WTC11 (cell line): ENCODE results near the gene PLCB2. TPM values are rescaled to one million over a fixed set of nuclear protein-coding genes. Genes with fewer than 3 reads are reported as not detected.

ENCODE experiments used
- ATAC-seq: fragments of 200-7000 bp; cut with Tn5 transposase; 2 replicates; pipeline ENCODE4 v1.10.0; 2021; ENCODE audit warnings: mild to moderate bottlenecking, moderate library complexity
- CTCF ChIA-PET: fragments of 300-600 bp; sonication (Branson Sonifier 250); formaldehyde crosslinking; loops from one replicate; lab custom pipeline; 2021; ENCODE audit warnings: antibody characterized with exemption; lab: Charles Lee
- POLR2A ChIA-PET: fragments of 350-600 bp; sonication (Branson Sonifier 250); formaldehyde crosslinking; loops from one replicate; lab custom pipeline; 2021; ENCODE audit warnings: antibody characterized with exemption; lab: Charles Lee
- DNase-seq: peaks from one replicate; pipeline ENCODE4 v3.0.0; 2021; ENCODE audit warnings: low spot score
- H3K27ac Mint-ChIP-seq: 2 replicates; pipeline ENCODE4 v1.8.0; 2021; ENCODE audit warnings: mixed read lengths
- H3K27me3 Mint-ChIP-seq: 2 replicates; pipeline ENCODE4 v1.8.0; 2021; ENCODE audit warnings: low read depth, mild to moderate bottlenecking, moderate library complexity, mixed read lengths
- H3K36me3 Mint-ChIP-seq: 2 replicates; pipeline ENCODE4 v1.8.0; 2021; ENCODE audit warnings: mixed read lengths
- H3K4me1 Mint-ChIP-seq: 2 replicates; pipeline ENCODE4 v1.8.0; 2022; ENCODE audit warnings: mixed read lengths
- H3K4me3 Mint-ChIP-seq: 2 replicates; pipeline ENCODE4 v1.8.0; 2021; ENCODE audit warnings: mild to moderate bottlenecking, moderate library complexity, mixed read lengths
- H3K9me3 Mint-ChIP-seq: 2 replicates; pipeline ENCODE4 v1.8.0; 2021; ENCODE audit warnings: mixed read lengths
- AR ChIP-seq: fragments of 250-450 bp; sonication (Bioruptor Pico); IDR thresholded peaks from 2 replicates; pipeline ENCODE4 v1.9.0; 2021; ENCODE audit warnings: mild to moderate bottlenecking
- CTCF ChIP-seq: fragments of 200-600 bp; IDR thresholded peaks from 2 replicates; pipeline ENCODE4 v1.8.0; 2022; ENCODE audit warnings: antibody characterized with exemption
- ETV6 ChIP-seq: sonication (generic); formaldehyde crosslinking; IDR thresholded peaks from 2 replicates; pipeline ENCODE4 v1.8.1; 2022; ENCODE audit warnings: mild to moderate bottlenecking, missing genetic modification reagents
- FOXJ3 ChIP-seq: sonication (generic); formaldehyde crosslinking; IDR thresholded peaks from 2 replicates; pipeline ENCODE4 v1.9.0; 2021; ENCODE audit warnings: missing genetic modification reagents, mild to moderate bottlenecking, borderline replicate concordance
- FOXK1 ChIP-seq: sonication (generic); formaldehyde crosslinking; IDR thresholded peaks from 2 replicates; pipeline ENCODE4 v1.8.0; 2022; ENCODE audit warnings: mild to moderate bottlenecking, moderate library complexity, missing genetic modification reagents
- GRHL2 ChIP-seq: fragments of 250-450 bp; sonication (Bioruptor Pico); IDR thresholded peaks from 2 replicates; pipeline ENCODE4 v1.8.0; 2022; ENCODE audit warnings: mild to moderate bottlenecking, moderate library complexity; ENCODE audit not compliant: insufficient replicate concordance, severe bottlenecking
- HMGA2 ChIP-seq: fragments of 250-450 bp; sonication (Bioruptor Pico); IDR thresholded peaks from 2 replicates; pipeline ENCODE4 v1.4.0; 2021; ENCODE audit warnings: mild to moderate bottlenecking, moderate library complexity
- JAZF1 ChIP-seq: fragments of 250-450 bp; sonication (Bioruptor Pico); IDR thresholded peaks from 2 replicates; pipeline ENCODE4 v1.9.0; 2021; ENCODE audit warnings: moderate library complexity, mild to moderate bottlenecking, inconsistent platforms
- KAT7 ChIP-seq: sonication (generic); formaldehyde crosslinking; IDR thresholded peaks from 2 replicates; pipeline ENCODE4 v1.8.1; 2023; ENCODE audit warnings: missing genetic modification reagents, mild to moderate bottlenecking, borderline replicate concordance
- MLX ChIP-seq: sonication (generic); formaldehyde crosslinking; IDR thresholded peaks from 2 replicates; pipeline ENCODE4 v1.8.1; 2023; ENCODE audit warnings: mild to moderate bottlenecking, missing genetic modification reagents, moderate library complexity
- MYBL2 ChIP-seq: sonication (generic); formaldehyde crosslinking; IDR thresholded peaks from 2 replicates; pipeline ENCODE4 v1.8.1; 2023; ENCODE audit warnings: mild to moderate bottlenecking, moderate library complexity, missing genetic modification reagents
- NR2C2 ChIP-seq: sonication (generic); formaldehyde crosslinking; IDR thresholded peaks from 2 replicates; pipeline ENCODE4 v1.8.0; 2022; ENCODE audit warnings: mild to moderate bottlenecking, missing genetic modification reagents
- PRDM15 ChIP-seq: sonication (generic); formaldehyde crosslinking; IDR thresholded peaks from 2 replicates; pipeline ENCODE4 v1.8.0; 2022; ENCODE audit warnings: missing genetic modification reagents
- PREB ChIP-seq: sonication (generic); formaldehyde crosslinking; IDR thresholded peaks from 2 replicates; pipeline ENCODE4 v1.8.1; 2022; ENCODE audit warnings: mild to moderate bottlenecking, missing genetic modification reagents, moderate library complexity, borderline replicate concordance
- RORB ChIP-seq: fragments of 250-450 bp; sonication (Bioruptor Pico); IDR thresholded peaks from 2 replicates; pipeline ENCODE4 v1.9.0; 2021; ENCODE audit warnings: mild to moderate bottlenecking
- SMAD4 ChIP-seq: sonication (generic); formaldehyde crosslinking; IDR thresholded peaks from 2 replicates; pipeline ENCODE4 v1.8.0; 2022; ENCODE audit warnings: mild to moderate bottlenecking, missing genetic modification reagents
- SP1 ChIP-seq: sonication (generic); formaldehyde crosslinking; conservative IDR thresholded peaks from 2 replicates; pipeline ENCODE4 v1.8.1; 2022; ENCODE audit warnings: missing genetic modification reagents
- ZNF281 ChIP-seq: sonication (generic); formaldehyde crosslinking; IDR thresholded peaks from 2 replicates; pipeline ENCODE4 v1.8.0; 2023; ENCODE audit warnings: mild to moderate bottlenecking, missing genetic modification reagents
- ZNF671 ChIP-seq: fragments of 250-450 bp; sonication (Bioruptor Pico); IDR thresholded peaks from 2 replicates; pipeline ENCODE4 v1.8.0; 2021; ENCODE audit warnings: mild to moderate bottlenecking
- total RNA-seq: library from RNA; stranded (reverse); gene quantifications from 3 replicates; pipeline ENCODE4 v1.2.3, GENCODE V29; 2021

PLCB2 gene
- total RNA-seq, 1 experiment from 2014 or later, result 15.2 TPM

GRCh38 chr15:40343512-40343911 is 35.8 kb upstream of the PLCB2 start:
- CTCF ChIA-PET, result interaction anchor here (0.7 to 9.6 kb wide), 19 partner anchors 8 to 306 kb away, joined by 3 to 234 read pairs (median 10); partner anchors contain the start of genes DISP2, INAFM2, IVD and KNSTRN
- Mint-ChIP-seq H3K9me3 (no peaks in the 10 kb centered on the region), H3K36me3 (no peaks in the 10 kb centered on the region), H3K4me3 (no peak overlapping the region), H3K27me3 (no peaks in the 10 kb centered on the region), H3K4me1 (peaks cover 19% of the 10 kb centered on the region), H3K27ac (no peak overlapping the region)
- POLR2A ChIA-PET, result interaction anchor here (0.6 to 0.8 kb wide), 2 partner anchors 21 to 54 kb away, joined by 3 to 7 read pairs; no protein-coding TSS in a partner anchor
- TF ChIP-seq MLX (CRISPR knock-in tag), result no peak
- no peak for TF ChIP-seq MYBL2
- no peak for TF ChIP-seq ZNF281 (CRISPR knock-in tag)
- TF ChIP-seq CTCF, result no peak
- no peak for TF ChIP-seq HMGA2 (CRISPR knock-in tag)
- no peak for TF ChIP-seq AR
- TF ChIP-seq FOXK1 (CRISPR knock-in tag), result no peak
- no peak for TF ChIP-seq KAT7 (CRISPR knock-in tag)
- no peak for TF ChIP-seq PRDM15 (CRISPR knock-in tag)
- TF ChIP-seq SP1 (CRISPR knock-in tag), result no peak
- no peak for TF ChIP-seq GRHL2
- TF ChIP-seq JAZF1 (CRISPR knock-in tag), result no peak
- no peak for TF ChIP-seq PREB
- TF ChIP-seq SMAD4, result no peak
- no peak for TF ChIP-seq RORB
- TF ChIP-seq FOXJ3, result no peak
- no peak for TF ChIP-seq NR2C2 (CRISPR knock-in tag)
- no peak for TF ChIP-seq ZNF671 (CRISPR knock-in tag)
- TF ChIP-seq ETV6, result no peak
- DNase-seq, result no peak
- no peak for ATAC-seq
